Mononuclear cell (primary cell): ENCODE measurements around the gene TAL2. TPM values are rescaled to one million over a fixed set of nuclear protein-coding genes. Genes with fewer than 3 reads are reported as not detected.

Experiments
- H3K27me3 ChIP-seq: 2 replicates; pipeline ENCODE4 v1.6.0; 2011; ENCODE audit warnings: low read length, control low read depth; ENCODE audit not compliant: insufficient read depth
- H3K4me1 ChIP-seq: 2 replicates; pipeline ENCODE4 v1.5.1; 2011; ENCODE audit warnings: mild to moderate bottlenecking, low read length, control low read depth; ENCODE audit not compliant: insufficient read depth
- H3K4me3 ChIP-seq: 2 replicates; pipeline ENCODE4 v1.5.1; 2011; ENCODE audit warnings: mild to moderate bottlenecking, low read length, moderate library complexity
- H3K9me3 ChIP-seq: 2 replicates; pipeline ENCODE4 v1.5.1; 2011; ENCODE audit warnings: low read depth, mild to moderate bottlenecking, control low read depth, low read length
- total RNA-seq: library from RNA; depleted of rRNA; stranded (reverse); fragments of >200 nt; gene quantifications from one replicate; pipeline ENCODE4 v1.2.3, GENCODE V29; 2012

Gene TAL2
- total RNA-seq, 1 donor: not detected

DNA sequence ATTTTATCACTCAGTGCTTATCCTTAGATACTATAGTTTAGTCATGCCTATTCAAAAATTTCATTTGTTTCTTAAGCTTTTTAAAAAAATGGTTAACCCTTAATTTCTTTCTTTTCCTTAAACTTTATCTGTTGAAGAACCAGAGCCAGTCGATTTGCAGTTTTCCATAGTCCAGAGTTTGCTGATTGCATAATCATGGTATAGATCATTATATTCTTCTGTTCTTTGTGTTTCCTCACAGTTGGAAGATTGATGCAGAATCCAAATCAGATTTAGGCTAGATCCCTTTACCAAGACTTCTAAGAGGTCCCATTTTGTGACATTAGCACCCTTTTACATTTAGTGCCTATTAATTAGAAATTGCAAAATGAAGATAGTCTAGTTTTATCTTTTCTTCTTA is 50.0 kb downstream of the TAL2 start:
- H3K4me1 ChIP-seq: no peaks in the 10 kb centered on the region
- H3K9me3 ChIP-seq: no peaks in the 10 kb centered on the region
- no peaks in the 10 kb centered on the region for H3K27me3 ChIP-seq
- H3K4me3 ChIP-seq: no peak overlapping the region

Other genes with a start within 250 kb of the TAL2 start
- 1.7 TPM for gene FSD1L, start 214.4 kb upstream of the TAL2 start, total RNA-seq
- gene FKTN, start 104.3 kb upstream of the TAL2 start, total RNA-seq: 4.4 TPM
- 17.9 TPM for gene TMEM38B, start 32.1 kb downstream of the TAL2 start, total RNA-seq